Smooth muscle cell of the brain vasculature (primary cell): ENCODE data around the gene CGN.
"Not testable (repeated sequence)": the region's sequence is repeated elsewhere in the genome, so short reads cannot be mapped to it uniquely, and the experiment has no call there.

Experiments used
- DNase-seq: peaks from one replicate; pipeline ENCODE4 v3.0.0-alpha.2; 2012; ENCODE audit warnings: low read depth, low spot score

The CGN gene

GRCh38 chr1:151502035-151502700 is 9.0 kb upstream of the CGN start:
- DNase-seq = no peak

GRCh38 chr1:151502859-151503780 is 8.1 kb upstream of the CGN start:
- no peak for DNase-seq

DNA sequence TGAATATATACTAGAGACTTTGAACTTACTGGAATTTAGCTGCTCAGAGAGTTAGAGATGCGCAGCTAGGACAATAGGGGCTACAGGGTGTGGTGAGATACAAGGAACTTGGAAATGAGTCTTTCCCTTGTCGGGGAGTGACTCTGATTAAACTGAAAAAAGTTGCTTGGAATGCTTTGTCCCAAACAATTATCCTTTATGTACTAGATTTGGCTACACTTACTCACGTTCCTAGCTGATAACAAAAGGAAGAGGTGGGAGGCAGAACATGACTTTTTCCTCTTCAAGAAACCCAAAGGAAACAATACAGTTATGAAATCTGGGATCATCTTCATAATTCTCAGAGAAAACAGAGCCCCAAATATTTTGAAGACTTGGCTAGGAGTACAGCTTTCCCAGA is 6.9 kb upstream of the CGN start:
- no peak for DNase-seq

DNA sequence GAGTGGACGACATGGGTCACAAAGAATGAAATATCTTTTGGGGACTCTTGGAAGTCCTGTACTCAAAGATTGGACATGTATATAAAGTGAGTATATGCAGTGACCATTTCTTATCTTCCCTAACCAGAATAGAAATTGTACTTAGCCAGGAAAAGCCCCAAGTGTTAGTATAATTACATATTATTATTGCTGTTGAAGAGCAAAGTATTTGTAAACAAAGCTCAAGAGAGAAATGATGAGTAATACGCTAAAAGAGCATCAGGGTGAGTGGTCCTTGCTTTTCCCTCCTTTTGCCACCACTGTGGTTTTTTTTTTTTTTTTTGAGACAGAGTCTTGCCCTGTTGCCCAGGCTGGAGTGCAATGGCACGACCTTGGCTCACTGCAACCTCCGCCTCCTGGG is 6.4 kb upstream of the CGN start:
- no peak for DNase-seq

DNA sequence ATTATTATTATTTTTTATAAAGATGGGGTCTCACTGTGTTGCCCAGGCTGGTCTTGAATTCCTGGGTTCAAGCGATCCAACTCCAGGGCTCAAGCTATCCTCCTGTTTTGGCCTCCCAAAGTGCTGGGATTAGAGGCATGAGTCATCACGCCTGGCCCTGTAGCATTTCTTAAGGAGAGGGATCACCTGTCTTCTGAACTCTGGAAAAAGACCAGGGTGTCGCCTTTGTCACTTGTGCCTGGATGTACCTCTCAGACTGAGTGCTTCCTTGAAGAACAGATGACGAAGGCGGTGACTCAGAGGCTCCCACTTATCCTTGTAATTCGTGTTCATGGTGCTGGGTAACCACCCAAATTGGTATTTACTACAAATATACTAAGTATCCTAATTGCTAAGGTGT is 2.4 kb upstream of the CGN start:
- DNase-seq = no peak

- DNase-seq = no peak
Observed at GRCh38 chr1:151509350-151510019, 1.7 kb upstream of the CGN start.

GRCh38 chr1:151510020-151510405 is 1.2 kb upstream of the CGN start:
- DNase-seq = no peak

DNA sequence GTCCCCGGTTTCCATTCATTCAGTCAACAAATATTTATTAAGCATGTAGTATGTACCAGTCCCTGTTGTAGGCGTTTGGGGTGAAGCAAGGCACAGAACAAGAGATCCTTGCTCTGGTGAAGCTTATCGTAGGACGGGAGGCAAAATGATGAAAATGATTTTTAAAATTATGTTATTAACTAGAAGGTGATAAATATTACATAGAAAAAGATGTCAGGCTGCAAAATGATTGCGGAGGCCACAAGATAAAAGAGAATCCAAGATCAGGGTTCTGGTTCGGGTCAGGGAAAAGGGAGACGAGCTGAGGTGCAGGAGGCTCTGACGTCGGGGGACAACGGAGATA is 602 bp upstream of the CGN start:
- no peak for DNase-seq

DNA sequence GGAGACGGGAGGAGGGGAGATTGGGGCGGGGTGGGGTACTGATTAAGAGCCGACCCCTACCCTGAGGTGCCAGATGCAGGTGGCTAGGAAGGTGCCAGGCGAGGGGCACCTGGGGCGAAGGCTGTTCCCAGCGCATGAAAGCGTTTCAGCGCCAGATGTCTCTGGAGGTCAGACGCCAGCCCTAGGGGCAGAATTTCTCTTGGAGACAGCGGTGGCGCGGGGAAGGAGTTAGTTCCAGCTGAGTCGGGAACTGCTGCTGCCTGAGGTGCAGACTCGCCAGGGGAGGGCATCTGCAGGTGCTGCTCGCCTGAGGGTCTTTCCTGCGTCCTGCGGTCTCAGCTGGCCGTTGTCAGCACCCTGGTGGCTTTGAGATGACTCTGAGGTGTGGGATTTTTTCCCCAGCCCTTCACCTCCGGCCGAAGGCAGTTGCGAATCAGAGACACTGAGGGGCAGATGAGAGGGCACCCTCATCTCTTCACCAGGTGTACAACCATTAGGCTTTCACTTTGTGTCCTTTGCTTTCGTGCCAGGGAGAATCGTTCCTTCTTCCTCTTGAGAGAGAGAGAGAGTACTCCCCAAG is 539 bp downstream of the CGN start:
- no peak for DNase-seq

DNA sequence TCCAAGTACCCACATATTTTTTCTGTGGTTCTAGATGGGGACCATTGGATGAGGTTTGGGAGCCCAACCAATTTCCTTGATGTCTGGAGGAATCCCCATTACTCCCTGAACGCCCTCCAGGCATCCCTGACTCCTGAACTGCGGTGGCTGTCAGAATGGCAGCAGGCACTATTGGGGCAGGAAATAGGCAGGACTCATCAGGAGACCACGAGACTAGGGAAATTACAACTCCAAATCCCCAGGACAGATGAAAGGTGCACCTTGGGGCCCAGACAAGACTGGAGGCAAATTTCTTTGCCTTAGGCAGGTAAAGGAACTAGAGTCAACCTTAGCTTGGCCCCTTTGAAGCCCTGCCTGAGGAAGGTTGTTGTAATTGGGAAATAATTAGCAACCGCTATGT is 1.1 kb downstream of the CGN start:
- no peak for DNase-seq

DNA sequence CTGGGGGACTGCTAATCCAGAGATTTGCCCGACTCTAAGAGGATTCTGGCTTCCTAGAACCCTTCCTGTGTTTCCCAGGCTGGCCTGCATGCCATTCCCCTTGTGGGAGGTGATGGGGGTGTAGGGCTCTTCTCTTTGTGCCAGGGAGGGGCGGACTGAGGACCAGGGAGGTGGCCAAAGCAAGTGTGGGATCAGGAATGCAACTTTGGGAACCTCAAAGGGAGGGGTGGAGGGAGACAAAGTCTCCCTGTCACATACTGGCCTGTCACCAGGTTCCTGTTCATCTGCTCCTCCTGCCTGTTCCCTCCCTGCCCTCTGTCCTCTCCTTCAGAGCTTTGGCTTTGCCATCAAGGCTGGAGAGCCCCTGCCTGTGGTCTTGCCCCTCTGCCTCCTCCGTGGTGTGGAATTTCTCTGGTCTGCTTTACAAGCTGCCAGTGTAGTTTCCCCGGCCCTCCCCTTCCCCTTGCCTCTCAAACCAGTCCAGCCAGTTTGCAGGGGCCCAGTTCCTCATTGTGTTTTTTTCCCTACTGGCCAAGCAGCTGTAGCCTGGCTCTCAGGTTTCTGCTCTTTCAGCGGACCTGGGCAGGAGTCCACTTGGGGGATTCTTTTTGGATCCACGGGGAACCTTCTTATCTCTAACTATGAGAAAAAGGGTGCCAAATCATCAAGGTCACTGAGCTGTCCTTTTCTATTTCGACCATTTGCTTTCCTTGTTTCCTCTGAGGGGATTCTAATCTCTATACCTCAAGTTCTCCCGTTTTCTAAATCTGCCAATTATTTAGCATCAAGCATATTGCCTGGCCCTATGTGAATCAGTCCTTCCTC is 1.8 kb downstream of the CGN start:
- DNase-seq = no peak

- DNase-seq = no peak
Observed at GRCh38 chr1:151513626-151514121, 2.5 kb downstream of the CGN start.

- DNase-seq = no peak
Observed at GRCh38 chr1:151514366-151514765, 3.2 kb downstream of the CGN start.

DNA sequence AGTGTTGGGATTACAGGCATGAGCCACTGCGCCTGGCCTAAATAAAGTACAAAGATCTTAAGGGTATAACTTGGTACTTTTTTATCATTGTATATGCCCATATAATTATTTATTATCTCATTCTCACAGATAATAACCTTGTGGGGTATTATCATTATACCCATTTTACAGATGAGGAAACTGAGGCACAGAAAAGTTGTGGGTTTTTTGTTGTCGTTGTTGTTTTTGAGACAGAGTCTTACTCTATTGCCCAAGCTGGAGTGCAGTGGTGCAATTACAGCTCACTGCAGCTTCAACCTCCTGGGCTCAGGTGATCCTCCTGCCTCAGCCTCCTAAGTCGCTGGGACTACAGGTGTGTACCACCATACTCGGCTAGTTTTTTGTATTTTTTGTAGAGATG is 4.1 kb downstream of the CGN start:
- no peak for DNase-seq

DNA sequence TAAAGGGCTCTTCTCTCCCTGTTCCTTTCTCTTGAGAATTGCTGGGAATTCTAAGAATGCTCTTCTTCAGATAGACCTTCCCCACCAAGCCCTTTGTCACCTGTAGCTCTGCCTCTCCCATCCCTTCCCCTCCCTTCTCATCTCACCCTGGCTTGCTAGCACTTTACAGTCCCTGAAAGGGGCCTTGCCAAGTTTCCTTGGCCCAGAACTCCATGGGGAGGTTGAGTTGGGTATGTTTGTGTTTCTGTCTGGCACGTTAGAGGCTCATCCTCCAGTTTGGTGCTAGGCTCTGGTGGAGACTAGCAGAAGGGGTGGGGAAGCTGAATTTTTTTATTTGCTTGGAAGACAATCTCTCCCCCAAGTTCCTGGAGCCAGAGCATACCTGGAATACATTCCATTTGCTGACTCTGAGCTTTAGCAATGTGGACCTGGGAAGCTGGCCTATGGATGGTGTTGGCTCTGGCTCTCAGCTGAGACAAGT is 4.9 kb downstream of the CGN start:
- no peak for DNase-seq

DNA sequence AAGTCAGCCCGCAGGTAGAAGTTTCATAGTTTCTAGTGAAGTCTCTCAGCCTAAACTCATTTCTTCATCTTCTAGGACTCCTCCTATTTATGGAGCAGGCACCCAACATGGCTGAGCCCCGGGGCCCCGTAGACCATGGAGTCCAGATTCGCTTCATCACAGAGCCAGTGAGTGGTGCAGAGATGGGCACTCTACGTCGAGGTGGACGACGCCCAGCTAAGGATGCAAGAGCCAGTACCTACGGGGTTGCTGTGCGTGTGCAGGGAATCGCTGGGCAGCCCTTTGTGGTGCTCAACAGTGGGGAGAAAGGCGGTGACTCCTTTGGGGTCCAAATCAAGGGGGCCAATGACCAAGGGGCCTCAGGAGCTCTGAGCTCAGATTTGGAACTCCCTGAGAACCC is 7.2 kb downstream of the CGN start:
- DNase-seq = no peak

DNA sequence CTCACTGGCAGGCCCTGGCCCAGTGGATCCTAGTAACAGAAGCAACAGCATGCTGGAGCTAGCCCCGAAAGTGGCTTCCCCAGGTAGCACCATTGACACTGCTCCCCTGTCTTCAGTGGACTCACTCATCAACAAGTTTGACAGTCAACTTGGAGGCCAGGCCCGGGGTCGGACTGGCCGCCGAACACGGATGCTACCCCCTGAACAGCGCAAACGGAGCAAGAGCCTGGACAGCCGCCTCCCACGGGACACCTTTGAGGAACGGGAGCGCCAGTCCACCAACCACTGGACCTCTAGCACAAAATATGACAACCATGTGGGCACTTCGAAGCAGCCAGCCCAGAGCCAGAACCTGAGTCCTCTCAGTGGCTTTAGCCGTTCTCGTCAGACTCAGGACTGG is 7.7 kb downstream of the CGN start:
- DNase-seq = no peak

- no peak for DNase-seq
Observed at GRCh38 chr1:151519667-151520066, 8.5 kb downstream of the CGN start.

DNA sequence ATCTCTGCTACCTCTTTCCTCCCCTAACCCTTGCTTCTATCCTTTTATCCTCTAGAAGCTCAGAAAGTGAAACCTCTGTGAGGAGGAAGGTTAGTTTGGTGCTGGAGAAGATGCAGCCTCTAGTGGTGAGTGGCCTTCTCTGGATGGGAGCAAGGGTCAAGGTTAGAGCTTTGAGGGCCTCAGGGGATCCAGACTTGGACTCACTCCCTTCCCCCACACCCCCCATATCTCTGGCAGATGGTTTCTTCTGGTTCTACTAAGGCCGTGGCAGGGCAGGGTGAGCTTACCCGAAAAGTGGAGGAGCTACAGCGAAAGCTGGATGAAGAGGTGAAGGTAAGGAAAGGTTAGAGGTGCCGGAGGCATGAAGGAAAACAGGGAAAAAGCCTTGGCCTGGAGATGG is 9.2 kb downstream of the CGN start:
- no peak for DNase-seq

DNA sequence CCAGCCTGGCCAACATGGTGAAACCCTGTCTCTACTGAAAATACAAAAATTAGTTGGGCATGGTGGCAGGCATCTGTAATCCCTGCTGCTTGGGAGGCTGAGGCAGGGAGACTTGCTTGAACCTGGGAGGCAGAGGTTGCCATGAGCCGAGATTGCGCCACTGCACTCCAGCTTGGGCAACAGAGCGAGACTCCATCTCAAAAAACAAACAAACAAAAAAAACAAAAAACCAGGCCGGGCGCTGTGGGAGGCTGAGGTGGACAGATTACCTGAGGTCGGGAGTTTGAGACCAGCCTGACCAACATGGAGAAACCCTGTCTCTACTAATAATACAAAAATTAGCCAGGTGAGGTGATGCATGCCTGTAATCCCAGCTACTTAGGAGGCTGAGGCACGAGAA is 11.2 kb downstream of the CGN start:
- not testable (repeated sequence) for DNase-seq

DNA sequence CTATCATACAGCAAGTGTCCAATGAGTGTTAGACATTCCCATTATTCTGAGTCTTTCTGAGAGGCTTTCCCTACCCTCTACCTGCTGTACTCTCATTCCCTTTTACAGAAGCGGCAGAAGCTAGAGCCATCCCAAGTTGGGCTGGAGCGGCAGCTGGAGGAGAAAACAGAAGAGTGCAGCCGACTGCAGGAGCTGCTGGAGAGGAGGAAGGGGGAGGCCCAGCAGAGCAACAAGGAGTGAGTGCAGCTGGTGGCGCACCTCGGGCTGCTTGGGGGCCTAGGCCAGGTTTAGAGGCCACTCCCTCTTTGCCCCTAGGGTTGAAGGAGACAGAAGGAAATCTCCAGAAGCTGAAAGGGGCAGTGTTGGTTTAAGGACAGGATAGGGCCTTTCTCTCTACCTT is 12.1 kb downstream of the CGN start:
- no peak for DNase-seq
